ENCODE results near the gene SOX6. TPM values are rescaled to one million over a fixed set of nuclear protein-coding genes. Genes with fewer than 3 reads are reported as not detected.

The SOX6 gene
- total and polyA plus RNA-seq, 5 experiments from 2014 or later = 0.26 TPM; not detected in 4

- ATAC-seq (no peak), DNase-seq (no peak)
- Mint-ChIP-seq H3K27me3 (no peaks in the 10 kb centered on the region), H3K4me1 (no peaks in the 10 kb centered on the region), H3K36me3 (no peaks in the 10 kb centered on the region), H3K4me3 (no peak overlapping the region), H3K27ac (no peak overlapping the region), H3K9me3 (peaks cover 0 to 6% (median 0%) of the 10 kb centered on the region in 9 donors)
- POLR2A ChIA-PET = no interaction called here
Observed at GRCh38 chr11:16276251-16276650, 80.1 kb downstream of the SOX6 start.

GRCh38 chr11:16271258-16271657, 85.1 kb downstream of the SOX6 start:
- Mint-ChIP-seq H3K36me3 (no peaks in the 10 kb centered on the region), H3K27me3 (no peaks in the 10 kb centered on the region), H3K9me3 (peaks cover 0 to 8% (median 0%) of the 10 kb centered on the region in 9 donors), H3K4me1 (no peaks in the 10 kb centered on the region), H3K27ac (no peak overlapping the region), H3K4me3 (no peak overlapping the region)
- POLR2A ChIA-PET = no interaction called here
- DNase-seq (no peak), ATAC-seq (no peak)

- POLR2A ChIA-PET = no interaction called here
- no peak for DNase-seq
- H3K27ac Mint-ChIP-seq = no peak overlapping the region
- H3K27me3 Mint-ChIP-seq = no peaks in the 10 kb centered on the region
- no peaks in the 10 kb centered on the region for H3K4me1 Mint-ChIP-seq
- H3K36me3 Mint-ChIP-seq = no peaks in the 10 kb centered on the region
- ATAC-seq = no peak
- H3K4me3 Mint-ChIP-seq = no peak overlapping the region
- peaks cover 0 to 9% (median 2%) of the 10 kb centered on the region in 9 donors for H3K9me3 Mint-ChIP-seq
Observed at GRCh38 chr11:16266021-16266420, 90.3 kb downstream of the SOX6 start.

GRCh38 chr11:16265022-16265421, 91.3 kb downstream of the SOX6 start:
- no peaks in the 10 kb centered on the region for H3K4me1 Mint-ChIP-seq
- POLR2A ChIA-PET = no interaction called here
- H3K27ac Mint-ChIP-seq = no peak overlapping the region
- no peak overlapping the region for H3K4me3 Mint-ChIP-seq
- H3K36me3 Mint-ChIP-seq = no peaks in the 10 kb centered on the region
- DNase-seq = no peak
- ATAC-seq = no peak
- H3K27me3 Mint-ChIP-seq = no peaks in the 10 kb centered on the region
- H3K9me3 Mint-ChIP-seq = peaks cover 0 to 12% (median 5%) of the 10 kb centered on the region in 9 donors

- Mint-ChIP-seq H3K27me3 (no peaks in the 10 kb centered on the region), H3K4me3 (no peak overlapping the region), H3K27ac (no peak overlapping the region), H3K36me3 (no peaks in the 10 kb centered on the region), H3K4me1 (no peaks in the 10 kb centered on the region), H3K9me3 (peaks cover 0 to 16% (median 4%) of the 10 kb centered on the region in 9 donors)
- POLR2A ChIA-PET = no interaction called here
- DNase-seq (no peak), ATAC-seq (no peak)
Observed at GRCh38 chr11:16262645-16262955, 93.7 kb downstream of the SOX6 start.

GRCh38 chr11:16261836-16262644, 94.3 kb downstream of the SOX6 start:
- Mint-ChIP-seq H3K27me3 (no peaks in the 10 kb centered on the region), H3K4me1 (no peaks in the 10 kb centered on the region), H3K27ac (no peak overlapping the region), H3K4me3 (no peak overlapping the region), H3K9me3 (peaks cover 0 to 16% (median 4%) of the 10 kb centered on the region in 9 donors), H3K36me3 (no peaks in the 10 kb centered on the region)
- POLR2A ChIA-PET = no interaction called here
- ATAC-seq (no peak), DNase-seq (no peak)

- ATAC-seq (no peak), DNase-seq (no peak)
- Mint-ChIP-seq H3K4me3 (no peak overlapping the region), H3K27me3 (peaks cover 0 to 1% (median 0%) of the 10 kb centered on the region in 5 donors), H3K9me3 (peaks cover 0 to 15% (median 8%) of the 10 kb centered on the region in 9 donors), H3K4me1 (no peaks in the 10 kb centered on the region), H3K36me3 (no peaks in the 10 kb centered on the region), H3K27ac (no peak overlapping the region)
- POLR2A ChIA-PET = no interaction called here
Observed at GRCh38 chr11:16252373-16252772, 104.0 kb downstream of the SOX6 start.

- ATAC-seq (no peak), DNase-seq (no peak)
- H3K36me3 Mint-ChIP-seq = no peaks in the 10 kb centered on the region
- no peak overlapping the region for H3K27ac Mint-ChIP-seq
- H3K4me3 Mint-ChIP-seq = no peak overlapping the region
- H3K9me3 Mint-ChIP-seq = peaks cover 2 to 23% (median 11%) of the 10 kb centered on the region in 9 donors
- POLR2A ChIA-PET = no interaction called here
- peaks cover 0 to 1% (median 0%) of the 10 kb centered on the region in 5 donors for H3K27me3 Mint-ChIP-seq
- no peaks in the 10 kb centered on the region for H3K4me1 Mint-ChIP-seq
Observed at GRCh38 chr11:16248248-16248647, 108.1 kb downstream of the SOX6 start.

- no peak overlapping the region for H3K27ac Mint-ChIP-seq
- ATAC-seq (no peak), DNase-seq (no peak)
- peaks cover 0 to 1% (median 0%) of the 10 kb centered on the region in 5 donors for H3K27me3 Mint-ChIP-seq
- no peaks in the 10 kb centered on the region for H3K36me3 Mint-ChIP-seq
- POLR2A ChIA-PET = no interaction called here
- H3K4me3 Mint-ChIP-seq = no peak overlapping the region
- H3K4me1 Mint-ChIP-seq = no peaks in the 10 kb centered on the region
- H3K9me3 Mint-ChIP-seq = peaks cover 0 to 15% (median 6%) of the 10 kb centered on the region in 9 donors
Observed at GRCh38 chr11:16242806-16243205, 113.5 kb downstream of the SOX6 start.

GRCh38 chr11:16240687-16241086, 115.7 kb downstream of the SOX6 start:
- ATAC-seq (no peak), DNase-seq (no peak)
- POLR2A ChIA-PET = no interaction called here
- no peaks in the 10 kb centered on the region for H3K36me3 Mint-ChIP-seq
- H3K27me3 Mint-ChIP-seq = no peaks in the 10 kb centered on the region
- H3K4me3 Mint-ChIP-seq = no peak overlapping the region
- peaks cover 0 to 5% (median 2%) of the 10 kb centered on the region in 9 donors for H3K9me3 Mint-ChIP-seq
- no peaks in the 10 kb centered on the region for H3K4me1 Mint-ChIP-seq
- H3K27ac Mint-ChIP-seq = no peak overlapping the region

- POLR2A ChIA-PET = no interaction called here
- no peaks in the 10 kb centered on the region for H3K36me3 Mint-ChIP-seq
Observed at GRCh38 chr11:16239141-16240105, 116.9 kb downstream of the SOX6 start.

GRCh38 chr11:16226245-16226644, 130.1 kb downstream of the SOX6 start:
- Mint-ChIP-seq H3K27me3 (no peaks in the 10 kb centered on the region), H3K36me3 (no peaks in the 10 kb centered on the region), H3K4me1 (no peaks in the 10 kb centered on the region), H3K27ac (no peak overlapping the region), H3K9me3 (peaks cover 0 to 17% (median 0%) of the 10 kb centered on the region in 9 donors), H3K4me3 (no peak overlapping the region)
- ATAC-seq (no peak), DNase-seq (no peak)
- POLR2A ChIA-PET = no interaction called here

More at GRCh38 chr11:16239141-16240105, 116.9 kb downstream of the SOX6 start:
- H3K27ac Mint-ChIP-seq = no peak overlapping the region
- no peak overlapping the region for H3K4me3 Mint-ChIP-seq
- no peaks in the 10 kb centered on the region for H3K27me3 Mint-ChIP-seq
- DNase-seq = no peak
- no peak for ATAC-seq
- peaks cover 0 to 4% (median 0%) of the 10 kb centered on the region in 9 donors for H3K9me3 Mint-ChIP-seq
- no peaks in the 10 kb centered on the region for H3K4me1 Mint-ChIP-seq

- no peak overlapping the region for H3K27ac Mint-ChIP-seq
- no peaks in the 10 kb centered on the region for H3K4me1 Mint-ChIP-seq
- no peaks in the 10 kb centered on the region for H3K27me3 Mint-ChIP-seq
- no peaks in the 10 kb centered on the region for H3K36me3 Mint-ChIP-seq
- ATAC-seq (no peak), DNase-seq (no peak)
- peaks cover 0 to 17% (median 0%) of the 10 kb centered on the region in 9 donors for H3K9me3 Mint-ChIP-seq
- no peak overlapping the region for H3K4me3 Mint-ChIP-seq
- POLR2A ChIA-PET = no interaction called here
Observed at GRCh38 chr11:16225623-16226022, 130.7 kb downstream of the SOX6 start.

All from naive thymus-derived CD8-positive, alpha-beta T cell (primary cell).